ENCODE measurements around the gene MAGEB6B. TPM values are rescaled to one million over a fixed set of nuclear protein-coding genes. Genes with fewer than 3 reads are reported as not detected.

Gene MAGEB6B
- total and polyA plus RNA-seq, 2 experiments from 2014 or later = not detected

- Histone ChIP-seq H4K20me1 (replicated peaks; ENCODE audit: insufficient read depth) (no peaks in the 10 kb centered on the region), H2AFZ (no peak within 1 kb of the TSS), H3K36me3 (ENCODE audit: insufficient read depth) (no peaks in the 10 kb centered on the region), H3F3A (replicated peaks; ENCODE audit: low read depth) (no peaks in the 10 kb centered on the region), H3K9me2 (ENCODE audit: insufficient read depth) (no peaks in the 10 kb centered on the region), H3K27me3 (ENCODE audit: insufficient read depth) (no peaks in the 10 kb centered on the region), H3K4me3 (no peak within 1 kb of the TSS), H3K27ac (ENCODE audit: low read depth) (no peak within 1 kb of the TSS), H3K79me2 (replicated peaks; ENCODE audit: insufficient read depth) (no peaks in the 10 kb centered on the region), H3K4me1 (ENCODE audit: insufficient read depth) (no peaks in the 10 kb centered on the region), H3K4me2 (no peak within 1 kb of the TSS)
- no peak for TF ChIP-seq NANOG (IDR thresholded peaks at IDR 0.05; ENCODE audit: borderline replicate concordance)
- TF ChIP-seq CTCF (conservative IDR thresholded peaks at IDR 0.05; ENCODE audit: low read depth in 2 of 2) = no peak
- no peak for TF ChIP-seq EZH2phosphoT487 (IDR thresholded peaks at IDR 0.05; ENCODE audit: unreplicated experiment)
- TF ChIP-seq EZH2 (IDR thresholded peaks at IDR 0.05; ENCODE audit: low read depth, unreplicated experiment) = no peak
- H3K36me3 Mint-ChIP-seq (ENCODE audit: low read depth) = no peaks in the 10 kb centered on the region
- H3K4me1 Mint-ChIP-seq = no peaks in the 10 kb centered on the region
- H3K27ac Mint-ChIP-seq = no peak within 1 kb of the TSS
- H3K4me3 Mint-ChIP-seq = no peak within 1 kb of the TSS
- H3K9me3 Mint-ChIP-seq = no peaks in the 10 kb centered on the region; the same call in 2 of the 3 replicates
- peak; percentile 0 for DNase-seq (ENCODE audit: low spot score)
- ATAC-seq = no peak
- H3K27me3 Mint-ChIP-seq (ENCODE audit: insufficient read depth, low read depth, poor library complexity) = no peaks in the 10 kb centered on the region
Observed at GRCh38 chrX:26138274-26138673, 22.1 kb upstream of the MAGEB6B start, which contains the start of gene MAGEB18. TSS of gene MAGEB18 (plus strand) at chrX:26138343. CDS start at chrX:26138986, 643 bp downstream.

- H3K27me3 Mint-ChIP-seq (ENCODE audit: insufficient read depth, low read depth, poor library complexity) = peaks cover 2% of the 10 kb centered on the region
- Histone ChIP-seq H3K4me2 (no peak overlapping the region), H3K27me3 (ENCODE audit: insufficient read depth) (no peaks in the 10 kb centered on the region), H3K4me1 (ENCODE audit: insufficient read depth) (no peaks in the 10 kb centered on the region), H2AFZ (no peak overlapping the region), H3K9me2 (ENCODE audit: insufficient read depth) (no peaks in the 10 kb centered on the region), H4K20me1 (replicated peaks; ENCODE audit: insufficient read depth) (no peaks in the 10 kb centered on the region), H3F3A (replicated peaks; ENCODE audit: low read depth) (no peaks in the 10 kb centered on the region), H3K36me3 (ENCODE audit: insufficient read depth) (no peaks in the 10 kb centered on the region), H3K27ac (ENCODE audit: low read depth) (no peak overlapping the region), H3K79me2 (replicated peaks; ENCODE audit: insufficient read depth) (no peaks in the 10 kb centered on the region), H3K4me3 (no peak overlapping the region)
- H3K4me3 Mint-ChIP-seq = no peak overlapping the region
- no peaks in the 10 kb centered on the region for H3K4me1 Mint-ChIP-seq
- no peak for ATAC-seq
- no peak overlapping the region for H3K27ac Mint-ChIP-seq
- no peaks in the 10 kb centered on the region for H3K36me3 Mint-ChIP-seq (ENCODE audit: low read depth)
- no peak for DNase-seq (ENCODE audit: low spot score)
- H3K9me3 Mint-ChIP-seq = no peaks in the 10 kb centered on the region
- TF ChIP-seq REST (IDR thresholded peaks at IDR 0.05; ENCODE audit: unreplicated experiment) = no peak
- TF ChIP-seq ZNF331 (CRISPR knock-in tag; IDR thresholded peaks at IDR 0.05; ENCODE audit: low read depth) = no peak
- TF ChIP-seq POLR2AphosphoS5 (IDR thresholded peaks at IDR 0.05; ENCODE audit: low read depth) = no peak
- TF ChIP-seq EZH2 (IDR thresholded peaks at IDR 0.05; ENCODE audit: low read depth, unreplicated experiment) = no peak
- TF ChIP-seq ZNF114 (CRISPR knock-in tag; IDR thresholded peaks at IDR 0.05) = no peak
- no peak for TF ChIP-seq EZH2phosphoT487 (IDR thresholded peaks at IDR 0.05; ENCODE audit: unreplicated experiment)
- no peak for TF ChIP-seq NANOG (IDR thresholded peaks at IDR 0.05; ENCODE audit: borderline replicate concordance)
- TF ChIP-seq CREB1 (CRISPR knock-in tag; IDR thresholded peaks at IDR 0.05; ENCODE audit: low read depth) = no peak
- no peak for TF ChIP-seq STAT1 (IDR thresholded peaks at IDR 0.05; ENCODE audit: unreplicated experiment)
- no peak for TF ChIP-seq CTCF (conservative IDR thresholded peaks at IDR 0.05; ENCODE audit: low read depth in 2 of 2)
Observed at GRCh38 chrX:26146024-26146423, 14.4 kb upstream of the MAGEB6B start.

Measured in GM23338 (cell line).